B cell (primary cell): Measurements from ENCODE around the gene TUBGCP4.

ENCODE experiments used
- EZH2 ChIP-seq: IDR thresholded peaks from 2 replicates; pipeline ENCODE4 v1.6.1; 2012; ENCODE audit warnings: borderline replicate concordance, low read depth, mild to moderate bottlenecking, moderate library complexity, low read length; ENCODE audit not compliant: insufficient read depth, poor library complexity, severe bottlenecking
- TF ChIP-seq, protein P1 (sequence below): fragments of 200-600 bp; IDR thresholded peaks from one replicate; pipeline ENCODE4 v1.8.0; 2022; ENCODE audit warnings: antibody characterized with exemption, mild to moderate bottlenecking

DNA sequence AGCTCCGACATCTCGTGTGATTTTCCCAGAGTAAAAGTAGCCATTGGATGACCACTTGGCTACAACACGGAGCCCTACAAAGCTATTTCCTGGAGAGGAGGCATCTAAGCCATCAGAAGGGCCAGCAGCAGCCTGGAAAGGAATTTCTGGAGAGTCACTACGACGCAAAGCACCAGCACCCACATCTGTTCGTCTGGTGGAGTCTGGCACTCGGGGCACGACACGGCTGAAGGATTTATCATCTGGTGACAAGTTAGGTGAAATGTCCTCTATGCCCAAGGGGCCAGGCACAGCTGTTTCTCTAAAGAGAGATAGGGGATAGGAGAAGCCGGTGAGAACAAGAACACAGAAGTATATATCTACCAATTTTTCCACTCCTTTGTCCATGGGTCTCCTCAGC is 49.5 kb downstream of the TUBGCP4 start:
- no peak for TF ChIP-seq EZH2
- TF ChIP-seq, protein P1, sequence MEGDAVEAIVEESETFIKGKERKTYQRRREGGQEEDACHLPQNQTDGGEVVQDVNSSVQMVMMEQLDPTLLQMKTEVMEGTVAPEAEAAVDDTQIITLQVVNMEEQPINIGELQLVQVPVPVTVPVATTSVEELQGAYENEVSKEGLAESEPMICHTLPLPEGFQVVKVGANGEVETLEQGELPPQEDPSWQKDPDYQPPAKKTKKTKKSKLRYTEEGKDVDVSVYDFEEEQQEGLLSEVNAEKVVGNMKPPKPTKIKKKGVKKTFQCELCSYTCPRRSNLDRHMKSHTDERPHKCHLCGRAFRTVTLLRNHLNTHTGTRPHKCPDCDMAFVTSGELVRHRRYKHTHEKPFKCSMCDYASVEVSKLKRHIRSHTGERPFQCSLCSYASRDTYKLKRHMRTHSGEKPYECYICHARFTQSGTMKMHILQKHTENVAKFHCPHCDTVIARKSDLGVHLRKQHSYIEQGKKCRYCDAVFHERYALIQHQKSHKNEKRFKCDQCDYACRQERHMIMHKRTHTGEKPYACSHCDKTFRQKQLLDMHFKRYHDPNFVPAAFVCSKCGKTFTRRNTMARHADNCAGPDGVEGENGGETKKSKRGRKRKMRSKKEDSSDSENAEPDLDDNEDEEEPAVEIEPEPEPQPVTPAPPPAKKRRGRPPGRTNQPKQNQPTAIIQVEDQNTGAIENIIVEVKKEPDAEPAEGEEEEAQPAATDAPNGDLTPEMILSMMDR, result no peak
